ENCODE measurements around the gene MRPL47. TPM values are rescaled to one million over a fixed set of nuclear protein-coding genes. Genes with fewer than 3 reads are reported as not detected.

MRPL47 gene
- total RNA-seq, 1 donor from 2014 or later = 47.8 TPM

- DNase-seq (no peak), ATAC-seq (no peak)
Measured at GRCh38 chr3:179603321-179603720, 1.1 kb downstream of the MRPL47 start.

DNA sequence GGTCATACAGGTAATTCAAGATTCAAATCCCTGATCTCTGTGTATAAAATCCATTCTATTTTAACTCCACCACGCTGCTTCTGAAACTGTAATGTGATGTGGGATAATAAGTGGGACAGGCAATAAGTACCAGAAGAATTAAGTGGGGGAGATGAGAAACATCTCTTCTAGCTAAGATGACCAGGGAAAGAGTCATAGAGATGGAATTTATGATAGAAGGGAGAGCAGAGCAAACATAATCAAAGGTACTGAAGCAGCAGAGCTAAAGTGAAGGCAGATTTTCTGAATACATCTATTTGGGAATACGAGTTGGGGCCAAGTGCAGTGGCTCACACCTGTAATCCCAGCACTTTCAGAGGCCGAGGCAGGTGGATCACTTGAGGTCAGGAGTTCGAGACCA, 4.9 kb downstream of the MRPL47 start:
- intact Hi-C loops (cut with micrococcal nuclease) = no loop called here
- DNase-seq (no peak), ATAC-seq (no peak)

More at GRCh38 chr3:179603321-179603720, 1.1 kb downstream of the MRPL47 start:
- intact Hi-C loops (cut with micrococcal nuclease) = no loop called here

DNA sequence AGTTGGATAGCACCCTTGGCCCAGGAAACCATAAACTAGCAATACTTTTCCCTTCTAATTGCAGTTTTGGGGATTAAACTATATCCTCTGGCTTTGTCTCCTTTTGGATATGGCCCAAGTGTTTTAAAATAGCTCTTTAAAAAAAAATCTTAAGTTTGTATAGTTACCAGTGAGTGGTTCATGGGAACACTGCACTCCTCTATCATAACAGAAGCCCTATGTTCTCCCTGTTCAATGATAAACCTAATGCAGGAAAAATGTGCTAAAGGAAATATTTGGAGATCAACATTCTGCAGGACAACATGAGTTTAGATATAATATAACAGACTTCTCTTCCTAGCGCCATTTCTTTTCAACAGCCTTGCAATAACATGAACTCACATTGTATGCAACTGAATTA, 13.1 kb downstream of the MRPL47 start:
- ATAC-seq = peak; percentile 20
- no peak for DNase-seq
- intact Hi-C loops (cut with micrococcal nuclease) = no loop called here

- intact Hi-C loops (cut with micrococcal nuclease) = no loop called here
- DNase-seq = no peak
- no peak for ATAC-seq
Measured at GRCh38 chr3:179590669-179591068, 13.8 kb downstream of the MRPL47 start.

GRCh38 chr3:179589143-179589542, 15.3 kb downstream of the MRPL47 start:
- no peak for DNase-seq
- no peak for ATAC-seq
- intact Hi-C loops (cut with micrococcal nuclease) = no loop called here

GRCh38 chr3:179580992-179581391, 23.4 kb downstream of the MRPL47 start:
- no peak for ATAC-seq
- intact Hi-C loops (cut with micrococcal nuclease) = no loop called here
- DNase-seq = no peak

- no peak for ATAC-seq
Measured at GRCh38 chr3:179565496-179565895, 38.9 kb downstream of the MRPL47 start.

GRCh38 chr3:179563271-179563783, 41.1 kb downstream of the MRPL47 start:
- DNase-seq (peak; percentile 73), ATAC-seq (peak; percentile 73)
- intact Hi-C loops (cut with micrococcal nuclease) = no loop called here

More at GRCh38 chr3:179565496-179565895, 38.9 kb downstream of the MRPL47 start:
- DNase-seq = no peak
- intact Hi-C loops (cut with micrococcal nuclease) = no loop called here

DNA sequence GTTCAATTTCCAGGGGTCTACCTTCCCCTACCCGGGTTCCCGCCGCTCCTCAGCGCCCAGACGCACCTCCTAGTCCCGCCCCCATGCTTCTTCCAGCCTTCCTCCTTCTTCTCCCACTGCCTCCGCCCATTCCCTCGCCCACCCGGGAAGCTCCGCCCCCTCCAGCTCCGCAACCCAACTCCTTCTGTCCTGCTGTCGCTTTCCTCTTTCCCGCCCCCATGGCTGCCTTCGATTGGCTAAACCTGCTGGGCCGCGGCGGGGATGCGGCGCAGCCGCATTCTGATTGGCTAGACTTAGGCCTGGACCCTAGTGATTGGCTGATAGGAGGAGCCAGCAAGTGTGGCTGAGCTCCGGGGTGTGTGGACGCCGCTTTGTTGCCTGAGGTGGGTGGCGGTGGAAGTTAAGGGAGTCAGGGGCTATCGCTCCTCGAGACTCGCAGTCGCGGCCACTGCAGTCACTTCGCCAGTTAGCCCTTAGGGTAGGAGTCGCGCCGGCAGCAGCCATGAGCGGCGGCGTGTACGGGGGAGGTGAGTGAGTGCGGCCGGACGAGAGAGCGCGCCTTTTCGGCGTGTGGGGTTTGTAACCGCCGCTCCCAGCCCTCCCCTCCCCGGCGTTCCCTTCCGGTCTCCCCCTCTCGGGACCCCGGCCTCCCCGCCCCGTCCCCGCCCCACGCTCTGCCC, 41.7 kb downstream of the MRPL47 start, which contains the start of gene ACTL6A:
TSS of gene ACTL6A (plus strand) at position 336 of the 680 bp plus-strand sequence. CDS start at position 503, 167 bp downstream.
- DNase-seq (peak; percentile 99), ATAC-seq (peak; percentile 99)
- intact Hi-C loops (cut with micrococcal nuclease) = no loop called here

DNA sequence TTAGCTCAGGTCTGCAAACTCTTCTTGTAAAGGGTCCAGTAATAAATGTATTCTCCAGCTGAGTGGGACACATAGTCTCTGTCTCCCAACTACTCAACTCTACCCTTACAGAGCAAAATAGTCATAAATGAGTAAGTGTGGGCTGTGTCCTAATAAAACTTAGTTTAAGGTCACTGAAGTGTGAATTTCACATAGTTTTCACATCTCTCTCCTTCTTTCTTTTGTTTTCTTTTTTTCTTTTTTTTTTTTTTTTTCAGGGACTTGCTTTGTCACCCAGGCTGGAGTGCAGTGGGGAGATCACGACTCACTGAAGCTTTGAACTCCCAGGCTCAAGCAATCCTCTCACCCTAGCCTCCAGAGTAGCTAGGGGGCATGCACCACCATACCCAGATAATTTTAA, 43.6 kb downstream of the MRPL47 start:
- ATAC-seq (no peak), DNase-seq (no peak)
- intact Hi-C loops (cut with micrococcal nuclease) = no loop called here

DNA sequence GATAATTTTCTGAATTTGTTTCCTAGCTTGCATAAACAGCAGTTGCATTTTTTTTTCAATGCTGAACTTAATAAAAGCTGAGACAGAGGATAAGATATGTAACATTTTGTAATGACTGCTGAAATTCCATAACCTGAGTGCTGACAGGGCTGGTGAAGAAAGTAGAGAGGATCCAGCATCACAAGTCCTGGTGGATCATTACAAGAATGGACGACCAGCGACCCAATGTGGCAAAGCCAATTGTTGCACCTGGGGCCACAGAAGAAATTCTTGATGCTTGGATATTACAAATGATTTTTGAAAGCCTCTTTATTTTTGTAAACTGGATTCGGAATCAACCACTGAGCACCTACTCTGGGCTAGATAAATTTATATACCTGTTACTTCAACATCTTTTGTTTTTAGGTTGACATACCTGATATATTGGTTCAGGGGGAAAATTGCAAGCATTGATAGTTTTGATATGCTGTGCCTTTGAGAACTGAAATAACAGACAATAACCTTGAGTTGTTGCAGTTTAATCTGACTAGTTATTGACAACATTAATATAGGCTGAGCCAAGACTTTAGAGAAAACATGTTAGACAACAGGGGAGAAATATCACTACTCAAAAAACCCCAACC, 45.6 kb downstream of the MRPL47 start:
- intact Hi-C loops (cut with micrococcal nuclease) = loop anchor here (1.0 kb wide), 1 partner anchor 138 kb away; no protein-coding TSS in a partner anchor
- ATAC-seq (no peak), DNase-seq (peak; percentile 60)

- DNase-seq = no peak
- ATAC-seq = no peak
- intact Hi-C loops (cut with micrococcal nuclease) = no loop called here
Measured at GRCh38 chr3:179551349-179552105, 52.9 kb downstream of the MRPL47 start.

GRCh38 chr3:179546814-179547241, 57.6 kb downstream of the MRPL47 start:
- ATAC-seq (no peak), DNase-seq (no peak)
- intact Hi-C loops (cut with micrococcal nuclease) = no loop called here

DNA sequence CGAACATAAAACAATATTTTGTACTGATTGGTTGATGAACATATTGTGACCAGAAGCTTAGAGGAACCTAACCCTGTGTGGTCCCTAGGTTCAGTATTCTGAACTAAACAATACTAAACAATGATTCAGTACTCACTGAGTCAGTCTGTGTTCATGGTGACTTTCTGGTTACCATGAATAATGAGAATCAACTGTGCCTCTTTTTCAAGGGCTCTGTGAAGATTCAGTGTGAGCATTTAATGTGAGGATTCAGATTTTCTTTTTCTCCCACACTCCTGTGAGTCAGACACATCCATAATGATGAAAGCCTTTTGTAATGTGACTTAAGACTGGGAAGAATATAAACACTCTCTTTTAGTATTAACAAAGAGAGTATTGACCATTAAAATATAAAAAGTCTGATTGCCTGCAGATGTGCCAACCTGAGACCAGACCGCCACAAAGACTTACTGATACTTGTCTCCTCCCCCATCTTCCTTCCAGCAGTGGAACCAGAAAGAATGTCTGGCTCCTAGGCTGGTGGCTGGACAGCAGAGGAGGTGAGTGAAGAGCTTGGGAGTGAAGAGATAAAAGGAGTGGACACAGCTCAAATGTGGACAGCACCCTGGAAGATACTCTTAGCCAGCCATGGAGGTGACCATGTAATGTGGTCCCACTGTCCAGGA, 59.3 kb downstream of the MRPL47 start:
- ATAC-seq (no peak), DNase-seq (no peak)
- intact Hi-C loops (cut with micrococcal nuclease) = no loop called here

DNA sequence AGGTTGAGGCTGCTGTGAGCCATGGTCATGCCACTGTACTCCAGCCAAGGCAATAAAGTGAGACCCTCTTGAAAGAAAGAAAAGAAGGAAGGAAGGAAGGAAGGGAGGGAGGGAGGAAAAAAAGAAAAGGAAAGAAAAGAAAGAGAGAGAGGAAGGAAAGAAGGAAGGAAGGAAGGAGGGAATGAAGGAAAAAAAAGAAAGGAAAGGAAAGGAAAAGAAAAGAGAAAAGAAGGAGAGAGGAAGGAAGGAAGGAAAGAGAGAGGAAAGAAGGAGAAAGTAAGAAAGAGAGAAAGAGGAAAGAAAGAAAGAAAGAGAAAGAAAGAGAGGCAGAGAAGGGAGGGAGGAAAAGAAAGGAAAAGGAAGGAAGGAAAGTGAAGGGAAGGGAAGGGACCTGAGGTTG, 62.1 kb downstream of the MRPL47 start:
- intact Hi-C loops (cut with micrococcal nuclease) = no loop called here
- no peak for DNase-seq
- no peak for ATAC-seq

GRCh38 chr3:179541596-179541995, 62.8 kb downstream of the MRPL47 start:
- ATAC-seq = no peak
- no peak for DNase-seq
- intact Hi-C loops (cut with micrococcal nuclease) = no loop called here

DNA sequence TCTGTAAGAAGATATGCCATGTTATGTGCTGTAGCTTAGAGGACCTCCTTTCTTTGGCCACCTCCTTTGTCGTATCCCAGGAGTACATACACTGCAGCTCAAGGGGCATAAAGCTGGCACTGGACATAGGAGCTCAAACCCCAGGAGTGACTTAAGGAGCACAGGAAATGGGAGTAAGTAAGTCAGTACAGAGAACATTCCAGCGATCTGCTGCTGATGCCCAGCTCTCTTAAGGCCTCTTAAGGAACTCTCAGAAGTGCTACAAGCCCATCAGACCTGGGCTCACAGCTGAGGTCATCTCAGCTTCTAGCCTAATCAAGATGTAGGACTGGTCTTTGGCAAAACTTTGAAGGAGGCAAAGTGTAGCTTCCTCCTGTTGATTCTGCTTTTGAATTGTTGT, 63.3 kb downstream of the MRPL47 start:
- intact Hi-C loops (cut with micrococcal nuclease) = no loop called here

More for the DNA sequence above, 63.3 kb downstream of the MRPL47 start:
- DNase-seq (no peak), ATAC-seq (no peak)

All from left ventricle myocardium superior (tissue), 1 donor.